ENCODE results near the gene ZNF277.

GRCh38 chr7:112262036-112262435 lies 55.5 kb downstream of the ZNF277 start:
- TF ChIP-seq, protein P1, sequence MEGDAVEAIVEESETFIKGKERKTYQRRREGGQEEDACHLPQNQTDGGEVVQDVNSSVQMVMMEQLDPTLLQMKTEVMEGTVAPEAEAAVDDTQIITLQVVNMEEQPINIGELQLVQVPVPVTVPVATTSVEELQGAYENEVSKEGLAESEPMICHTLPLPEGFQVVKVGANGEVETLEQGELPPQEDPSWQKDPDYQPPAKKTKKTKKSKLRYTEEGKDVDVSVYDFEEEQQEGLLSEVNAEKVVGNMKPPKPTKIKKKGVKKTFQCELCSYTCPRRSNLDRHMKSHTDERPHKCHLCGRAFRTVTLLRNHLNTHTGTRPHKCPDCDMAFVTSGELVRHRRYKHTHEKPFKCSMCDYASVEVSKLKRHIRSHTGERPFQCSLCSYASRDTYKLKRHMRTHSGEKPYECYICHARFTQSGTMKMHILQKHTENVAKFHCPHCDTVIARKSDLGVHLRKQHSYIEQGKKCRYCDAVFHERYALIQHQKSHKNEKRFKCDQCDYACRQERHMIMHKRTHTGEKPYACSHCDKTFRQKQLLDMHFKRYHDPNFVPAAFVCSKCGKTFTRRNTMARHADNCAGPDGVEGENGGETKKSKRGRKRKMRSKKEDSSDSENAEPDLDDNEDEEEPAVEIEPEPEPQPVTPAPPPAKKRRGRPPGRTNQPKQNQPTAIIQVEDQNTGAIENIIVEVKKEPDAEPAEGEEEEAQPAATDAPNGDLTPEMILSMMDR (IDR thresholded peaks at IDR 0.05 in 2 of 3, conservative IDR thresholded peaks at IDR 0.05 in 1 of 3; ENCODE audit: borderline replicate concordance in 1 of 3, insufficient read depth in 1 of 3, low read depth in 2 of 3, low read length in 2 of 3), result no peak
- TF ChIP-seq POLR2AphosphoS5 (IDR thresholded peaks at IDR 0.05; ENCODE audit: low read depth, low read length), result no peak
- TF ChIP-seq EZH2 (IDR thresholded peaks at IDR 0.05), result no peak
- TF ChIP-seq, protein P2, sequence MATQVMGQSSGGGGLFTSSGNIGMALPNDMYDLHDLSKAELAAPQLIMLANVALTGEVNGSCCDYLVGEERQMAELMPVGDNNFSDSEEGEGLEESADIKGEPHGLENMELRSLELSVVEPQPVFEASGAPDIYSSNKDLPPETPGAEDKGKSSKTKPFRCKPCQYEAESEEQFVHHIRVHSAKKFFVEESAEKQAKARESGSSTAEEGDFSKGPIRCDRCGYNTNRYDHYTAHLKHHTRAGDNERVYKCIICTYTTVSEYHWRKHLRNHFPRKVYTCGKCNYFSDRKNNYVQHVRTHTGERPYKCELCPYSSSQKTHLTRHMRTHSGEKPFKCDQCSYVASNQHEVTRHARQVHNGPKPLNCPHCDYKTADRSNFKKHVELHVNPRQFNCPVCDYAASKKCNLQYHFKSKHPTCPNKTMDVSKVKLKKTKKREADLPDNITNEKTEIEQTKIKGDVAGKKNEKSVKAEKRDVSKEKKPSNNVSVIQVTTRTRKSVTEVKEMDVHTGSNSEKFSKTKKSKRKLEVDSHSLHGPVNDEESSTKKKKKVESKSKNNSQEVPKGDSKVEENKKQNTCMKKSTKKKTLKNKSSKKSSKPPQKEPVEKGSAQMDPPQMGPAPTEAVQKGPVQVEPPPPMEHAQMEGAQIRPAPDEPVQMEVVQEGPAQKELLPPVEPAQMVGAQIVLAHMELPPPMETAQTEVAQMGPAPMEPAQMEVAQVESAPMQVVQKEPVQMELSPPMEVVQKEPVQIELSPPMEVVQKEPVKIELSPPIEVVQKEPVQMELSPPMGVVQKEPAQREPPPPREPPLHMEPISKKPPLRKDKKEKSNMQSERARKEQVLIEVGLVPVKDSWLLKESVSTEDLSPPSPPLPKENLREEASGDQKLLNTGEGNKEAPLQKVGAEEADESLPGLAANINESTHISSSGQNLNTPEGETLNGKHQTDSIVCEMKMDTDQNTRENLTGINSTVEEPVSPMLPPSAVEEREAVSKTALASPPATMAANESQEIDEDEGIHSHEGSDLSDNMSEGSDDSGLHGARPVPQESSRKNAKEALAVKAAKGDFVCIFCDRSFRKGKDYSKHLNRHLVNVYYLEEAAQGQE (IDR thresholded peaks at IDR 0.05; ENCODE audit: low read depth), result no peak
- no peak for TF ChIP-seq POLR2A (IDR thresholded peaks at IDR 0.05; ENCODE audit: borderline replicate concordance, extremely low read depth, insufficient read depth, insufficient read length)
- TF ChIP-seq EZH2phosphoT487 (IDR thresholded peaks at IDR 0.05; ENCODE audit: borderline replicate concordance), result no peak
- no peak for TF ChIP-seq JUND (IDR thresholded peaks at IDR 0.05)
- TF ChIP-seq MAX (IDR thresholded peaks at IDR 0.05), result no peak
- no peak for TF ChIP-seq ZNF274 (IDR thresholded peaks at IDR 0.05; ENCODE audit: low read depth, low read length)
- no peak for TF ChIP-seq ATF3 (IDR thresholded peaks at IDR 0.05)

All from HCT116 (cell line).